HG03064 (cell line): Measurements from ENCODE around the gene CDK9.

Experiments used
- ATAC-seq: cut with Tn5 transposase; IDR thresholded peaks from one replicate; pipeline ENCODE4 v1.9.1; 2021; ENCODE audit warnings: low read depth; ENCODE audit not compliant: unreplicated experiment

Gene CDK9

GRCh38 chr9:127761061-127761460, 24.8 kb upstream of the CDK9 start:
- no peak for ATAC-seq

- no peak for ATAC-seq
Measured at GRCh38 chr9:127761491-127761956, 24.3 kb upstream of the CDK9 start.

GRCh38 chr9:127762111-127762676, 23.6 kb upstream of the CDK9 start:
- ATAC-seq: no peak

- ATAC-seq: no peak
Measured at GRCh38 chr9:127763918-127764384, 21.9 kb upstream of the CDK9 start.

DNA sequence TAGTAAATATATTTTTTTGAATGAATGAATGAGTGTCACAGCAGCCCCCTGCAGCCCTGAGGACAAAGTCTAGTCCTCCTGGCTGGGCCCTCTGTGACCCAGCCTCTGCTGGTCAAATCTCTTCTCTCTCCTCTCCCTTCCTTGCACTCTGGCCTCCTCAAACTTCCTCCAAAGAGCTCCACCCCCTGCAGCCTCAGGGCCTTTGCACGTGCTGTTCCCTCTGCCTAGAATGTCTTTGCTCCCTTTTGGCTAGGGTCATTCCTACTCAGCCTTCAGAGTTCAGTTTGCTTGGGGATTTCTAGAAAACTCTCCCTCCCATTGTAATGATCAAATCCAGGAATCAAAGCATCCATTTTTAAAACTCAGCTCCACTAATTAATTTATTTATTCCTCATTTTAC, 20.4 kb upstream of the CDK9 start:
- no peak for ATAC-seq

GRCh38 chr9:127767410-127767809, 18.4 kb upstream of the CDK9 start:
- ATAC-seq: no peak

DNA sequence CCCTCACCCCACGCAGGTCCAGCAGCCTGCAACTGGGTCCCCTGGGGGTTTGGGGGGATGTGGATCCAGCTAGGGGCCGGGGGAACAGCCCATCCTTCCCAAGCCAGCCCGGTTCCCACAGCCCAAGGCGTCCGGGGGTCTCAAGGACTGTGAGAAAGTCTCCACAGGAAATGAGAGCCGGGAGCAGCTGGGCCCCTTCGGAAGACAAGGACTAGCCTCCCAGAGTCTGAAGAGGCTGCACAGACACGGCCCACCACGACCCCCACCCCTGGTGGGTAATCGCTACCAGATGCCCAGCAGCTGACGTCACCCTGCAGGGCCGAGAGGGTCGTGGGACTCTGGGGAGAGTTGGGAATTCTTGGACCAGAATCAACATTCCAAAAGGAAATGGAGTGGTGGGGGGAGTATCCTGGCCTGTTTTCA, 17.9 kb upstream of the CDK9 start:
- no peak for ATAC-seq

GRCh38 chr9:127768698-127769097, 17.1 kb upstream of the CDK9 start:
- ATAC-seq: no peak

- ATAC-seq: no peak
Measured at GRCh38 chr9:127769101-127769500, 16.7 kb upstream of the CDK9 start.

DNA sequence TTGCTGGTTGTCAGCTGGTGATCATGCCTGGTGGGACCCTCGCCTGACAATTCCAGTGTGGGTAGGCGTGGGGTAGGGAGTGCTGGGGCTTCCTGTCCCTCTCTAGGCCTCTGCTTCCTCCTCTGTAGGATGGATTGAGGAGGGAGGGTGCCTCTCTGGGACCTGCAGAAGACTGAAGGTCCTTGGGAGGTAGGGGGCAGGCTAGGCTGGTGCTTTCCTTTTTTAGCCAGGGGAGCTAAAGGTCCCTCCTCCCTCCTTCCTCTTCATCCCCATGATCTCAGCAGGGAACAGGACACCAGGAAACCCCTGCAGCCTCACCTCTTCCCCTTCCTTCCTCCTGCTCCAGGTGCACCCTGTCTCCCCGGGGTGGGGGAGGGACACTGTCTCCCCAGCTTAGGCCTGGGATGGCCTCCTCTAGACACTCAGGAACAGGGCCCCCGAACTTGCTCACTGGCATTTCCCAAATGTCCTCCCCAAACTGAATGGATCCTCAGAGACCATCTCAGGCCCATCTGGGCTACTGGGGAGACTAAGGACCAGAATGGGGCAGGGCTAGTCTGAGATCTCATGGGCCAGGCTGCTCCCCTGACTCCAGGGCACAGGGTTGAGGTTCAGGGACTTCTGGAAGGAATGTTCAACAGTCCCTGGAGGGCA, 15.8 kb upstream of the CDK9 start:
- no peak for ATAC-seq

DNA sequence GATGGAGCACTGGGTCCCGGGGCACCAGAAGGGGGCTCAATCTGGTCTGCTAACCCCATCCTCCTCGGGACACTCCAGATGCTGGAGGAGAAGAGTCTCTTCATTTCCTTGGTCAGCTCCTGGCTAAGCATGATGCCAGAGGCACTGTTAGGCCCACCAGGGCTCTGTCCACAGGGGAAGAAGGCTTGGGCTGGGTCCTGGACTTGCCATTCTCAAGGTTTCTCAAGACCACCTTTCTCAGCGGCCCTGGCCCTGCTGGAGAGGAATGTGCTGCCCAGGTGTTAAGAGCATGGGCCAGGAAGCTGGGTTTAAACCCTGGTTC, 15.3 kb upstream of the CDK9 start:
- no peak for ATAC-seq

DNA sequence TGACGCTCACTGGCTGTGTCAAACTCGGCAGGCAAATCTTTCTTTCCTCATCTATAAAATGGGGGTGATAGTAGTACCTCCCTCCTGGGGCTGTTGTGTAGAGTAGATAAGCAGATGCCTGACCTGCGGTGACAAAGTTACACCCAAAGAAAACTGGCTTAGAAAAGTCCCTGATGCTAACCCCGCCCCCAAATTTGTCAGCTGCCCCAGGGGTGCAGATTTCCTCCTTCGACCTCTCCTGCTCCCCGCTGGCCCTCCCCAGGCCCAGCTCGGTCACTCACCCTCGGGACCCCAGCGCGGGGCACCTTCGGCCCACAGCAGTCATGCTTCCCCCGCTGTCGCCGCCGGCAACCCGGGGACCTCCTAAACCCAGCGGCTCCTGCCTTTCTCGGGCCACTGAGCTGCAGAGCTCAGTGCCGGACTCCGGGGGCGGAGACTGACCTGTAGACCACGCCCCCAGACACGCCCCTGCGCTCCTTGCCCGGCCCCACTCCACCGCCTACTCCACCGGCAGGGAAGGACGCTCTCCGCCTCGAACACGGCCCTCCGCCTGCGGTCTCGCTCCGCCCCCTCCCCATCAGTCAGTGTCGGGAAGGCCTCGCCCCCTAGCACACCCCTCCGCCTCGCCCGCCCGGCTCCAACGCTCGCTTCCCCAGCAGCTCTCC, 14.8 kb upstream of the CDK9 start:
- peak; percentile 85 for ATAC-seq

DNA sequence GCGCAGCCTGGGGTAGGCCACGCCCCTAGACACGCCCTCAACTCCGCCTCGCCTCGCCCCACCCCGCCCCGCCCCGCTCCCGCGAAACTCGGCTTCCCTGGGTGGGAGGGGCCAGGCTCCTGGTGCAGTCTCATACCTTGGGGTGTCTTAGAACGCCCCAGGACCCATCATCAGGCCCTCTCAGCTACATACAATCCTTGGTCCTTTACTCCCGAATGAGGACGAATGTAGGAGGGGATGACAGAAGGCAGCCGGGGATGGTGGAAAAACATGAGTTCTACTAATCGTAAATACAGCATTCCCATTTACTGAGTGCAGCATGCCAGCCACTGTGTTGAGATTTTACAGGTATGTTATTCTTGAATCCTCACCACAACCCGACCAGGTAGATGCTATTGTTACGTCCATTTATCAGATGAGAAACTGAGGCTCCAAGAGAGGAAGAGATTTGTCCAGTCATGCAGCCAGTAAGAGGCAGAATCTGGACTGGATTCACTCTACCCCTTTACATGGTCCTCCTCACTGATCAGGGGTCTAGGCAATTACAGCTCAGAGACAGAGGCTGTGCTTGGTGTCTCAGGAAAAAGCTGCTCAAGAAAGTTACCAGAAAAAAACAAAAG, 14.2 kb upstream of the CDK9 start:
- ATAC-seq: no peak

GRCh38 chr9:127772603-127773002, 13.2 kb upstream of the CDK9 start:
- no peak for ATAC-seq

GRCh38 chr9:127773272-127773671, 12.6 kb upstream of the CDK9 start:
- ATAC-seq: no peak

DNA sequence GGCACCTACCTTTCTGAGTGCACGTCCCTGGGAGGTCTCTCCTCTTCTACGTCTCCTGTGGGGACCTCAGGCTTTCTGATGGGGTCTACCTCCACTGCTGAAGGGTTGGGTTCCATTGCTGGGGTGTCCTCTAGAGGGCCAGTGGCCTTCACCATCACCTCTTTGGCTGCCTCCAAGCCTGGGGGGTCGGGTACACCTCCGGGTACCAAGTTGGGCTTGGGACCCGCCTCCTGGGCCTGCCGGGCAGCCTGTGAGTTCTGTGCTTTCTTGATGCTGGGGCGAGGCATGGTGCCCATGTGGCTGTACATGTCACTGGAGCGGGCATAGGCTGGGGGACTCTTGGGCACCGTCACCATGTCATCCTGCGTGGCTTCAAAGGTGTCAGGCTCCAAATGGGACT, 11.9 kb upstream of the CDK9 start:
- ATAC-seq: no peak

GRCh38 chr9:127776195-127776923, 9.5 kb upstream of the CDK9 start:
- no peak for ATAC-seq

GRCh38 chr9:127776924-127777289, 8.9 kb upstream of the CDK9 start:
- ATAC-seq: no peak

DNA sequence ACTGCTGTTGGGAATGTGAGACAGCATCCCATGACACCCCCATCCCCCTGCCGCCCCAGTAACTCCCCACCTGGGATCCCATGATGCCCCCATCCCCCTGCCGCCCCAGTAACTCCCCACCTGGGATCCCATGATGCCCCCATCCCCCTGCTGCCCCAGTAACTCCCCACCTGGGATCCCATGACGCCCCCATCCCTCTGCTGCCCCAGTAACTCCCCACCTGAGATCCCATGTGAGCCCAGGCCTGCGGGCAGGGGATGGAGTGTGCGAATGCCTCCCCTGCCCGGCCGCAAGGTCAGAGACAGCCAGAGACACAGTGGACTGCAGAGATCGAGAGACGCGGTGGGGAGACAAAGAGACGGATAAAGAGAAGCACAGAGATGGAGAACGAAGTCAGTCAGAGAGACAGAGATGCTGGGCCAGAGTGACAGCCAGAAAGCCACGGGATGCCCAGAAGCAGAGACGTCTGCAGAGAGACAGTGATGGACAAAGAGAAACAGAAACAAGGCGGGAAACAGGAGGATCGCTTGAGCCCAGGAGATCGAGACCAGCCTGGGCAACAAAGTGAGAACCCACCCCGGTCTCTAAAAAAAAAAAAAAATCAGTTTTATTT, 8.4 kb upstream of the CDK9 start:
- no peak for ATAC-seq

DNA sequence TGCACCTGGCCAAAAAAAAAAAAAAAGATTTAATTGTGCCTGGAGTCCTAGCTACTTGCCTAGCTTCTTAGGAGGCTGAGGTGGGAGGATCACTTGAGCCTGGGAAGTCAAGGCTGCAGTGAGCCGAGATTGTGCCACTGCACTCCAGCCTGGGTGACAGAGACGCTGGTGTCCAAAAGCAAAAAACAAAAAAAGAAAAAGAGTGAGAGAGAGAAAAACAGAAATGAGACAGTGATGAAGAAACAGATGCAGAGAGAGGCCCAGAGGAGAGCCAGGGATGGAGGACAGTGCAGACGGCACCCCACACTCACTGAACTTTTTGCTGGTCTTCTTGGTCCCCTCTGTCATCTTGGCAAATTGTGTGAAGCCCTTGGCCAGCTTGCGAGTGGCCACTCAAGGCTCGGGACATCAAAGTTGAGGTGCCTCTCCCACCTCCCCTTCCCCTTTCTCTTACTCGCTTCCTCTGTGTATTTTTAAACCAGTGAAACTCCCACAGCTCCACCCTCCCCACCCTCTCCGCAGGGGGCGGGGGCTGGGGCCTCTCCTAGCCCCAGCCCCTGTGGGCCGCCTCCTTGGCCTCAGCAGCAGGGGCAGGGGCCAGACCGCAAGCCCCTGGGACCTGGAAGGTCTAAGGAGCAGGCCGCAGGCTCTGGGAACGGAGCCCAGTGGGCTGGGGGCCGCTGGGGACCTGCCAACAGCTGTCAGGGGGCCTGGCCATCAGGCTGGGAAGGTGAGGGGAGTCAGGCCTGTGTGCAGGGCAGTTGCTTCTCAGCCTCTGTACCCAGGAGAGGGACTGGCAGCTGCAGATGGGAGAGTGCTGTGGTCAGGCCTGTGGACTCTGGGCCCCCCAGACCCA, 7.3 kb upstream of the CDK9 start, which contains the start of gene SH2D3C:
Gene SH2D3C (minus strand): TSS at position 387 of the 856 bp plus-strand sequence. CDS start 39 bp downstream, at position 348.
- peak; percentile 26 for ATAC-seq
